Neuron (in vitro differentiated cells): ENCODE results near the gene COL23A1.

Experiments
- H2AFZ ChIP-seq: one replicate; pipeline ENCODE4 v1.6.1; 2013; ENCODE audit warnings: low read depth, mild to moderate bottlenecking, inconsistent platforms, low read length, moderate library complexity
- H3K27me3 ChIP-seq: one replicate; pipeline ENCODE4 v1.6.1; 2013; ENCODE audit warnings: low read length; ENCODE audit not compliant: insufficient read depth
- H3K36me3 ChIP-seq: one replicate; pipeline ENCODE4 v1.6.1; 2013; ENCODE audit warnings: low read length; ENCODE audit not compliant: insufficient read depth
- H3K4me1 ChIP-seq: one replicate; pipeline ENCODE4 v1.6.1; 2013; ENCODE audit warnings: low read length; ENCODE audit not compliant: insufficient read depth
- H3K4me3 ChIP-seq: 2 replicates; pipeline ENCODE4 v1.5.1; 2013; ENCODE audit warnings: mild to moderate bottlenecking, low read length, moderate library complexity
- H3K9me3 ChIP-seq: one replicate; pipeline ENCODE4 v1.6.1; 2013; ENCODE audit warnings: low read length

COL23A1 gene

GRCh38 chr5:178515776-178516503 is 74.3 kb downstream of the COL23A1 start:
- peaks cover 3% of the 10 kb centered on the region for H3K9me3 ChIP-seq
- no peaks in the 10 kb centered on the region for H3K4me1 ChIP-seq
- no peak overlapping the region for H2AFZ ChIP-seq
- no peaks in the 10 kb centered on the region for H3K27me3 ChIP-seq
- H3K4me3 ChIP-seq: no peak overlapping the region
- no peaks in the 10 kb centered on the region for H3K36me3 ChIP-seq

GRCh38 chr5:178514851-178515418 is 75.3 kb downstream of the COL23A1 start:
- no peaks in the 10 kb centered on the region for H3K4me1 ChIP-seq
- no peaks in the 10 kb centered on the region for H3K36me3 ChIP-seq
- peaks cover 3% of the 10 kb centered on the region for H3K9me3 ChIP-seq
- no peak overlapping the region for H3K4me3 ChIP-seq
- no peak overlapping the region for H2AFZ ChIP-seq
- no peaks in the 10 kb centered on the region for H3K27me3 ChIP-seq

- no peak overlapping the region for H2AFZ ChIP-seq
- H3K27me3 ChIP-seq: no peaks in the 10 kb centered on the region
- H3K4me1 ChIP-seq: no peaks in the 10 kb centered on the region
- peaks cover 8% of the 10 kb centered on the region for H3K9me3 ChIP-seq
- no peaks in the 10 kb centered on the region for H3K36me3 ChIP-seq
- no peak overlapping the region for H3K4me3 ChIP-seq
Measured at GRCh38 chr5:178511172-178511571, 79.0 kb downstream of the COL23A1 start.

- peaks cover 8% of the 10 kb centered on the region for H3K9me3 ChIP-seq
- no peak overlapping the region for H3K4me3 ChIP-seq
- no peaks in the 10 kb centered on the region for H3K4me1 ChIP-seq
- H3K27me3 ChIP-seq: no peaks in the 10 kb centered on the region
- no peak overlapping the region for H2AFZ ChIP-seq
- no peaks in the 10 kb centered on the region for H3K36me3 ChIP-seq
Measured at GRCh38 chr5:178509491-178510057, 80.6 kb downstream of the COL23A1 start.

- no peak overlapping the region for H3K4me3 ChIP-seq
- H3K36me3 ChIP-seq: no peaks in the 10 kb centered on the region
- no peak overlapping the region for H2AFZ ChIP-seq
- no peaks in the 10 kb centered on the region for H3K27me3 ChIP-seq
- H3K4me1 ChIP-seq: no peaks in the 10 kb centered on the region
- peaks cover 8% of the 10 kb centered on the region for H3K9me3 ChIP-seq
Measured at GRCh38 chr5:178507151-178507932, 82.9 kb downstream of the COL23A1 start.

- Histone ChIP-seq H3K4me3 (no peak overlapping the region), H3K4me1 (no peaks in the 10 kb centered on the region), H3K9me3 (peaks cover 10% of the 10 kb centered on the region), H3K27me3 (no peaks in the 10 kb centered on the region), H3K36me3 (no peaks in the 10 kb centered on the region), H2AFZ (no peak overlapping the region)
Measured at GRCh38 chr5:178505639-178506407, 84.4 kb downstream of the COL23A1 start.

- Histone ChIP-seq H3K27me3 (no peaks in the 10 kb centered on the region), H3K4me1 (no peaks in the 10 kb centered on the region), H3K9me3 (peaks cover 10% of the 10 kb centered on the region), H2AFZ (no peak overlapping the region), H3K4me3 (no peak overlapping the region), H3K36me3 (no peaks in the 10 kb centered on the region)
Measured at GRCh38 chr5:178504340-178504960, 85.7 kb downstream of the COL23A1 start.

- H3K36me3 ChIP-seq: no peaks in the 10 kb centered on the region
- H3K27me3 ChIP-seq: no peaks in the 10 kb centered on the region
- H3K4me3 ChIP-seq: no peak overlapping the region
- no peaks in the 10 kb centered on the region for H3K4me1 ChIP-seq
- peaks cover 8% of the 10 kb centered on the region for H3K9me3 ChIP-seq
- H2AFZ ChIP-seq: no peak overlapping the region
Measured at GRCh38 chr5:178502401-178503100, 87.6 kb downstream of the COL23A1 start.

- no peak overlapping the region for H3K4me3 ChIP-seq
- H3K36me3 ChIP-seq: no peaks in the 10 kb centered on the region
- no peak overlapping the region for H2AFZ ChIP-seq
- peaks cover 2% of the 10 kb centered on the region for H3K9me3 ChIP-seq
- H3K4me1 ChIP-seq: no peaks in the 10 kb centered on the region
- H3K27me3 ChIP-seq: no peaks in the 10 kb centered on the region
Measured at GRCh38 chr5:178499352-178499751, 90.8 kb downstream of the COL23A1 start.

- Histone ChIP-seq H3K9me3 (no peaks in the 10 kb centered on the region), H3K4me3 (no peak overlapping the region), H3K27me3 (no peaks in the 10 kb centered on the region), H2AFZ (no peak overlapping the region), H3K4me1 (no peaks in the 10 kb centered on the region), H3K36me3 (no peaks in the 10 kb centered on the region)
Measured at GRCh38 chr5:178496642-178497041, 93.6 kb downstream of the COL23A1 start.

- Histone ChIP-seq H2AFZ (no peak overlapping the region), H3K4me1 (no peaks in the 10 kb centered on the region), H3K9me3 (no peaks in the 10 kb centered on the region), H3K36me3 (no peaks in the 10 kb centered on the region), H3K4me3 (no peak overlapping the region), H3K27me3 (no peaks in the 10 kb centered on the region)
Measured at GRCh38 chr5:178496214-178496613, 94.0 kb downstream of the COL23A1 start.

GRCh38 chr5:178495706-178496105 is 94.5 kb downstream of the COL23A1 start:
- Histone ChIP-seq H2AFZ (no peak overlapping the region), H3K9me3 (no peaks in the 10 kb centered on the region), H3K36me3 (no peaks in the 10 kb centered on the region), H3K27me3 (no peaks in the 10 kb centered on the region), H3K4me3 (no peak overlapping the region), H3K4me1 (no peaks in the 10 kb centered on the region)
